Right lobe of liver (tissue), 4 donors: ENCODE results near the gene ACYP1.

Source experiments
- CTCF ChIP-seq, 4 donors: fragments of 200-600 bp in 3 of 4; fragments of 450-650 bp in 1 of 4; IDR thresholded peaks; one replicate each; pipeline versions ENCODE4 v1.5.1 to v1.8.0; 2016 to 2022; ENCODE audit warnings: antibody characterized with exemption in 4 of 4, mild to moderate bottlenecking in 2 of 4
- POLR2A ChIP-seq: fragments of 450-650 bp; IDR thresholded peaks from one replicate; pipeline ENCODE4 v1.6.1; 2017; ENCODE audit warnings: antibody characterized with exemption, mild to moderate bottlenecking
- donor health status: DM: no; HTN: no; CAD: no.
- donor health status: DM: no; HTN: no; CAD: no.
- donor health status: DM: no; HTN: yes; CAD: no.

- TF ChIP-seq CTCF (IDR thresholded peaks at IDR 0.05) (no peak), POLR2A (no peak)
Measured at GRCh38 chr14:75069811-75070145, 6.0 kb upstream of the ACYP1 start.
